Fibroblast of mammary gland (primary cell): ENCODE measurements around the gene SPOCD1.

ENCODE experiments used
- DNase-seq: peaks from one replicate; pipeline ENCODE4 v3.0.0-alpha.2; 2010; ENCODE audit warnings: low read depth
- H3K4me3 ChIP-seq: 2 replicates; pipeline ENCODE4 v1.5.1; 2011; ENCODE audit warnings: low read depth, mild to moderate bottlenecking, low read length, moderate library complexity; ENCODE audit not compliant: control insufficient read depth
- CTCF ChIP-seq: conservative IDR thresholded peaks from 2 replicates; pipeline ENCODE4 v1.5.1; 2011; ENCODE audit warnings: low read depth, low read length, inconsistent platforms; ENCODE audit not compliant: control insufficient read depth, insufficient read depth

Gene SPOCD1

GRCh38 chr1:31785947-31786290 lies 29.9 kb downstream of the SPOCD1 start:
- no peak for DNase-seq
- TF ChIP-seq CTCF, result no peak
- H3K4me3 ChIP-seq, result no peak overlapping the region

- no peak overlapping the region for H3K4me3 ChIP-seq
- DNase-seq, result no peak
- TF ChIP-seq CTCF, result no peak
Measured at GRCh38 chr1:31785020-31785946, 30.5 kb downstream of the SPOCD1 start.

GRCh38 chr1:31784356-31785019 lies 31.3 kb downstream of the SPOCD1 start:
- no peak for DNase-seq
- TF ChIP-seq CTCF, result no peak
- H3K4me3 ChIP-seq, result no peak overlapping the region

GRCh38 chr1:31783846-31784245 lies 32.0 kb downstream of the SPOCD1 start:
- no peak for TF ChIP-seq CTCF

GRCh38 chr1:31782421-31783410 lies 33.1 kb downstream of the SPOCD1 start:
- no peak for TF ChIP-seq CTCF
- DNase-seq, result no peak
- H3K4me3 ChIP-seq, result no peak overlapping the region

More at GRCh38 chr1:31783846-31784245, 32.0 kb downstream of the SPOCD1 start:
- DNase-seq, result no peak
- no peak overlapping the region for H3K4me3 ChIP-seq

- no peak for DNase-seq
- TF ChIP-seq CTCF, result no peak
- no peak overlapping the region for H3K4me3 ChIP-seq
Measured at GRCh38 chr1:31781756-31782371, 34.0 kb downstream of the SPOCD1 start.
